Uterus (tissue), 2 donors: ENCODE data around the gene RPS6KA2.

Experiments
- CTCF ChIP-seq, 4 experiments: fragments of 200-600 bp in 2 of 4; fragments of 450-650 bp in 2 of 4; sonication (generic) in 2 of 4; IDR thresholded peaks; one replicate each; pipeline ENCODE4 v1.5.1; 2016 to 2019; ENCODE audit warnings: antibody characterized with exemption in 4 of 4, mild to moderate bottlenecking in 2 of 4, moderate library complexity in 1 of 4
- POLR2A ChIP-seq, 2 donors: fragments of 450-650 bp; IDR thresholded peaks; one replicate each; pipeline ENCODE4 v1.6.1; 2016; ENCODE audit warnings: antibody characterized with exemption in 2 of 2, mild to moderate bottlenecking in 1 of 2, moderate library complexity in 1 of 2

- no peak for TF ChIP-seq CTCF (IDR thresholded peaks at IDR 0.05)
- TF ChIP-seq POLR2A (IDR thresholded peaks at IDR 0.05) = no peak
Measured at GRCh38 chr6:166543603-166544295, 83.3 kb downstream of the RPS6KA2 start.
